ENCODE data around the gene CCL7. TPM values are rescaled to one million over a fixed set of nuclear protein-coding genes. Genes with fewer than 3 reads are reported as not detected.

Gene CCL7
- total and polyA plus RNA-seq, 4 donors: not detected

- H3K9me3 ChIP-seq (ENCODE audit: control insufficient read depth, low read length): peaks cover 5% of the 10 kb centered on the region
- H3K27ac ChIP-seq (ENCODE audit: low read depth in 1 of 2, low read length in 2 of 2): no peak overlapping the region
- intact Hi-C loops (cut with DNase I): no loop called here
- DNase-seq (no peak), ATAC-seq (ENCODE audit: low FRiP score) (no peak)
- no peaks in the 10 kb centered on the region for H3K4me1 ChIP-seq (ENCODE audit: control insufficient read depth in 1 of 2, insufficient read depth in 2 of 2, low read length in 2 of 2)
- no peak overlapping the region for H3K4me3 ChIP-seq (ENCODE audit: low read length in 2 of 2)
- H3K36me3 ChIP-seq (ENCODE audit: control insufficient read depth in 1 of 2, insufficient read depth in 2 of 2, low read length in 1 of 2): no peaks in the 10 kb centered on the region
- 75 to 80% methylated on average over 4 of the region's 4 CpGs for WGBS, 2 donors
- no peaks in the 10 kb centered on the region for H3K27me3 ChIP-seq (ENCODE audit: control insufficient read depth in 1 of 2, insufficient read depth in 2 of 2, low read length in 1 of 2)
These were observed 41.2 kb upstream of the CCL7 start for GRCh38 chr17:34228781-34229180.

DNA sequence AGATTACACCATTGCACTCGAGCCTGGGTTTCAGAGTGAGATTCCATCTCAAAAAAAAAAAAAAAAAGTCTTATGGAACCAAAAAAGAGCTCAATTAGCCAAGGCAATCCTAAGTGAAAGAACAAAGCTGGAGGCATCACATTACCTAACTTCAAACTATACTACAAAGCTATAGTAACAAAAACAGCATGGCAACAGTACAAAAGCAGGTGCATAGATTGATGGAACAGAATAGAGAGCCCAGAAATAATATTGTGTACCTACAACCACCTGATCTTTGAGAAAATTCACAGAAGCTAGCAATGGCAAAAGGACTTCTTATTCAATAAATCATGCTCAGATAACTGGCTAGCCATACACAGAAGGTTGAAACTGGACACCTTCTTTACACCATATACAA lies 39.7 kb upstream of the CCL7 start:
- WGBS, 2 donors: 73 to 76% methylated on average over 1 of the region's 1 CpG
- DNase-seq (no peak), ATAC-seq (ENCODE audit: low FRiP score) (no peak)
- no peak overlapping the region for H3K27ac ChIP-seq (ENCODE audit: low read depth in 1 of 2, low read length in 2 of 2)
- no peak overlapping the region for H3K4me3 ChIP-seq (ENCODE audit: low read length in 2 of 2)
- peaks cover 5% of the 10 kb centered on the region for H3K9me3 ChIP-seq (ENCODE audit: control insufficient read depth, low read length)
- no peaks in the 10 kb centered on the region for H3K36me3 ChIP-seq (ENCODE audit: control insufficient read depth in 1 of 2, insufficient read depth in 2 of 2, low read length in 1 of 2)
- intact Hi-C loops (cut with DNase I): no loop called here
- no peaks in the 10 kb centered on the region for H3K27me3 ChIP-seq (ENCODE audit: control insufficient read depth in 1 of 2, insufficient read depth in 2 of 2, low read length in 1 of 2)
- H3K4me1 ChIP-seq (ENCODE audit: control insufficient read depth in 1 of 2, insufficient read depth in 2 of 2, low read length in 2 of 2): no peaks in the 10 kb centered on the region

GRCh38 chr17:34234616-34235015 lies 35.4 kb upstream of the CCL7 start:
- no peak overlapping the region for H3K4me3 ChIP-seq (ENCODE audit: low read length in 2 of 2)
- DNase-seq (no peak), ATAC-seq (ENCODE audit: low FRiP score) (no peak)
- no peaks in the 10 kb centered on the region for H3K36me3 ChIP-seq (ENCODE audit: control insufficient read depth in 1 of 2, insufficient read depth in 2 of 2, low read length in 1 of 2)
- H3K9me3 ChIP-seq (ENCODE audit: control insufficient read depth, low read length): peaks cover 2% of the 10 kb centered on the region
- no peak overlapping the region for H3K27ac ChIP-seq (ENCODE audit: low read depth in 1 of 2, low read length in 2 of 2)
- no peaks in the 10 kb centered on the region for H3K27me3 ChIP-seq (ENCODE audit: control insufficient read depth in 1 of 2, insufficient read depth in 2 of 2, low read length in 1 of 2)
- intact Hi-C loops (cut with DNase I): no loop called here
- 90 to 93% methylated on average over 3 of the region's 3 CpGs for WGBS, 2 donors
- peaks cover 0 to 3% of the 10 kb centered on the region in 2 donors for H3K4me1 ChIP-seq (ENCODE audit: control insufficient read depth in 1 of 2, insufficient read depth in 2 of 2, low read length in 2 of 2)

GRCh38 chr17:34235389-34236028 lies 34.5 kb upstream of the CCL7 start:
- Histone ChIP-seq H3K4me1 (ENCODE audit: control insufficient read depth in 1 of 2, insufficient read depth in 2 of 2, low read length in 2 of 2) (peaks cover 0 to 3% of the 10 kb centered on the region in 2 donors), H3K4me3 (ENCODE audit: low read length in 2 of 2) (no peak overlapping the region), H3K9me3 (ENCODE audit: control insufficient read depth, low read length) (no peaks in the 10 kb centered on the region), H3K27me3 (ENCODE audit: control insufficient read depth in 1 of 2, insufficient read depth in 2 of 2, low read length in 1 of 2) (no peaks in the 10 kb centered on the region), H3K36me3 (ENCODE audit: control insufficient read depth in 1 of 2, insufficient read depth in 2 of 2, low read length in 1 of 2) (no peaks in the 10 kb centered on the region), H3K27ac (ENCODE audit: low read depth in 1 of 2, low read length in 2 of 2) (peak overlapping the region in 1 of 2 donors; percentile 56)
- intact Hi-C loops (cut with DNase I): no loop called here
- DNase-seq (peak in 1 of 2 donors; percentile 80), ATAC-seq (ENCODE audit: low FRiP score) (peak; percentile 80)
- WGBS, 2 donors: 23 to 27% methylated on average over 6 of the region's 6 CpGs

DNA sequence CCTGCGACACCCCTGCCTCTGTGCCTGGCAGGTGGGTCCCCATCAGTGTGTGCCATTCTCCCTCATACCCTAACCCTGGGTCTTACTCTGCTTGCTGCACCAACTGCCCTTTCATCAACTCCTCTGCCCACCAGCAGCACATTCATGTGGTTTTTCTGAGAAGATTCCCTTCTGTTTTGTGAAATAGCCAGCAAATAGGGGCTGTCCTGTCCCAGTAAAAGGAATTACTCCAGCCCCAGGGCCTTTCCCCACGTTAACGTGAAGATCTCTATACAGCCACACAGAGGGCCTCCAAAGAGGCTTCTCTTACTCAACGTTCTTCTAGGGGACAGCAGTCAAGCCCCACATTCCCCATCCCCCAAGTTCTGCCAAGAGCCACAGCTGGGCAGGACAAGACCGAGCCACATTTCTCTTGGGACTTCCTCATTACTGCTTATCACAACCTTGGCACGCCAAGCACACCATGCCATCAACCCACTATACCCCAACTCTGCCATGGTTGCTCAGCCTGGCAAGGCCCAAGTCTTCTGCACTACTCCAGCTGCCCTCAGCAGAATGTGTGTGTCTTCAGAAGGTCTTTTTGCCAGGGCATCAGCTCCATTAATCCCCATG lies 33.6 kb upstream of the CCL7 start:
- no peak for ATAC-seq (ENCODE audit: low FRiP score)
- intact Hi-C loops (cut with DNase I): no loop called here
- 72 to 77% methylated on average over 6 of the region's 6 CpGs for WGBS, 2 donors
- Histone ChIP-seq H3K27me3 (ENCODE audit: control insufficient read depth in 1 of 2, insufficient read depth in 2 of 2, low read length in 1 of 2) (no peaks in the 10 kb centered on the region), H3K4me1 (ENCODE audit: control insufficient read depth in 1 of 2, insufficient read depth in 2 of 2, low read length in 2 of 2) (peaks cover 0 to 3% of the 10 kb centered on the region in 2 donors), H3K9me3 (ENCODE audit: control insufficient read depth, low read length) (no peaks in the 10 kb centered on the region), H3K27ac (ENCODE audit: low read depth in 1 of 2, low read length in 2 of 2) (no peak overlapping the region), H3K36me3 (ENCODE audit: control insufficient read depth in 1 of 2, insufficient read depth in 2 of 2, low read length in 1 of 2) (no peaks in the 10 kb centered on the region), H3K4me3 (ENCODE audit: low read length in 2 of 2) (no peak overlapping the region)
- DNase-seq: no peak

DNA sequence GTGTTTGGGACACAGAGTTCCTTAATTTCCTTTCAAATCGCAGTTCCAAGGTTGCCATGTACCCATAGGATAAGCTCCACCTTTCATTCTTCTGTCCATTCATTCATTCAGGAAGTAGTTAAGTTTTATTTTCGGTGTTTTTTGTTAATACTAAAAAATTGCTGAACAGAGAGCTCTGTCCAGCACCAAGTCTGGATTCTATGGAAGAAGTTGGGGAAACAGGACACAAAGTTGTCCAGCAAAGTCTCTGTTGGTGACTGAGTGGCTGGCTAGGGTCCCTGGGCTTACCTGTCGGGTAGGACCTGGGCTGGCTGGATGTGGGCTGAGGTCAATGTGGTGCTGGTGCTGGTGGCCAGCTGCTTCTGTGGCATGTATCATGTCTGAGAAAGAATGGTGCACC lies 32.6 kb upstream of the CCL7 start:
- ATAC-seq (ENCODE audit: low FRiP score): no peak
- no peaks in the 10 kb centered on the region for H3K27me3 ChIP-seq (ENCODE audit: control insufficient read depth in 1 of 2, insufficient read depth in 2 of 2, low read length in 1 of 2)

DNA sequence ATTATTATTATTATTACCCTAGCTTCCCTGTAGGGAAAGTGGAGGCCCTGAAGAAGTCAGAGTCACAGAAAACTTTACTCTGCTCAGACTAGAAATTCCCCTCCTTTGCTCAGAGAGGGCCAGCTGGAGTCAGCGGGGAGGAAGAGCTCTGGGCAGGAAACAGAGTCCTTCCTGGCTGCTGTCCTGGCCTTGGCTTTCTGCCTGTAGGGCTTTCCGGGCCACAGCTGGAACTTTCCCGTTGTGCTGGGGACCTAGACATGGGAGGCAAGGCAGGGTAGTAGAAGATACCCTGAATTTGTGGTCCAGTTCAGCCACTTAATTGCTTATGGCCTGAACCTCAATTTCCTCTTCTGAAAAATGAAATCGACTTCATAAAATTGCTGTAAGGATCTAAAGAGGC lies 29.0 kb upstream of the CCL7 start:
- Histone ChIP-seq H3K27me3 (ENCODE audit: control insufficient read depth in 1 of 2, insufficient read depth in 2 of 2, low read length in 1 of 2) (no peaks in the 10 kb centered on the region), H3K4me1 (ENCODE audit: control insufficient read depth in 1 of 2, insufficient read depth in 2 of 2, low read length in 2 of 2) (no peaks in the 10 kb centered on the region), H3K9me3 (ENCODE audit: control insufficient read depth, low read length) (no peaks in the 10 kb centered on the region), H3K27ac (ENCODE audit: low read depth in 1 of 2, low read length in 2 of 2) (no peak overlapping the region), H3K4me3 (ENCODE audit: low read length in 2 of 2) (no peak overlapping the region), H3K36me3 (ENCODE audit: control insufficient read depth in 1 of 2, insufficient read depth in 2 of 2, low read length in 1 of 2) (no peaks in the 10 kb centered on the region)
- DNase-seq (peak; percentile 79 to 88), ATAC-seq (ENCODE audit: low FRiP score) (peak; percentile 70)
- 18 to 19% methylated on average over 4 of the region's 4 CpGs for WGBS, 2 donors
- intact Hi-C loops (cut with DNase I): loop anchor here in 1 of 2 donors (5.0 kb wide), 1 partner anchor 39 kb away; no protein-coding TSS in a partner anchor

More for the DNA sequence above, 32.6 kb upstream of the CCL7 start:
- Histone ChIP-seq H3K27ac (ENCODE audit: low read depth in 1 of 2, low read length in 2 of 2) (no peak overlapping the region), H3K36me3 (ENCODE audit: control insufficient read depth in 1 of 2, insufficient read depth in 2 of 2, low read length in 1 of 2) (no peaks in the 10 kb centered on the region), H3K9me3 (ENCODE audit: control insufficient read depth, low read length) (no peaks in the 10 kb centered on the region), H3K4me1 (ENCODE audit: control insufficient read depth in 1 of 2, insufficient read depth in 2 of 2, low read length in 2 of 2) (peaks cover 0 to 3% of the 10 kb centered on the region in 2 donors), H3K4me3 (ENCODE audit: low read length in 2 of 2) (no peak overlapping the region)
- intact Hi-C loops (cut with DNase I): no loop called here
- WGBS, 2 donors: 71 to 88% methylated on average over 3 of the region's 3 CpGs
- no peak for DNase-seq

DNA sequence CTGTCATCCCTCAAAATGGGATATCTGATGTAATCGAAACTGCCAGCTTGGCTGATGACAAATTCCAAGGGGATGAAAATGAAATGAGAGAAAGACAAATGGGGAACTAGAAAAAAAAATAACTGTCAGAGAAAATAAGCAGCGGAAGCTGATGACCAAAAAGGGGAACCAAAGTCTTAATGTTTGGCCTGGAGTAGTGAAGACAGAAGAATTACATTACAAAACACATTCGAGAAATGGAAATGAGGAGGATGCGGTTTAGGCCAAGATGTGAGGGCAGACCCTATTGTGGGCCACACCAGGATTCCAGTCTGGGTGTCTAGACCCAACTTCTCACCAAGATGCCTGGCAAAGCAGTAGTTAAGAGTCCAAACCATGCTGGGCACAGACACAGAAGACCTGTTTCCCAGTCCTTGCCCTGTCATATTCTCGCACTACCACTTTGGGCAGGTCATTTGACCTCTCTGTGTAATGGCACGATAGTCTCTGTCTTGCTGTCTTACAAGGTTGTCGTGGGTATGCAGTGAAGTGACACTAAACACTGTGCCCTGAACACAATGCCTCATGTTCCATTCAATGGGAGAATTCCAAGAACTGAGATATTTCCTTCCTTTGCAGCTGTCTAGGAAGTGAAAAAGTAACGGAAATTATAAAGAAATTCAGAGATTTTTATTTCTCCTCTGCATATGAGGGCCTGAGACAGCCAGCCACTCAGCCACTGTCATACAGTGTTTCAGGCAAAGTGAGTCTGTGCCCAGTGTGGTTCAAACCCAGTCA lies 27.2 kb upstream of the CCL7 start:
- no peaks in the 10 kb centered on the region for H3K4me1 ChIP-seq (ENCODE audit: control insufficient read depth in 1 of 2, insufficient read depth in 2 of 2, low read length in 2 of 2)
- no peak for ATAC-seq (ENCODE audit: low FRiP score)
- H3K27me3 ChIP-seq (ENCODE audit: control insufficient read depth in 1 of 2, insufficient read depth in 2 of 2, low read length in 1 of 2): no peaks in the 10 kb centered on the region
- no peak for DNase-seq
- peak overlapping the region in 1 of 2 donors; percentile 56 for H3K27ac ChIP-seq (ENCODE audit: low read depth in 1 of 2, low read length in 2 of 2)
- H3K36me3 ChIP-seq (ENCODE audit: control insufficient read depth in 1 of 2, insufficient read depth in 2 of 2, low read length in 1 of 2): no peaks in the 10 kb centered on the region
- 74 to 78% methylated on average over 8 of the region's 8 CpGs for whole genome bisulfite sequencing, 2 donors
- H3K9me3 ChIP-seq (ENCODE audit: control insufficient read depth, low read length): no peaks in the 10 kb centered on the region
- intact Hi-C loops (cut with DNase I): loop anchor here in 1 of 2 donors (5.0 kb wide), 1 partner anchor 40 kb away; no protein-coding TSS in a partner anchor
- no peak overlapping the region for H3K4me3 ChIP-seq (ENCODE audit: low read length in 2 of 2)

All from aorta (tissue), 5 donors.